Measurements from ENCODE around the gene PPARGC1A. TPM values are rescaled to one million over a fixed set of nuclear protein-coding genes. Genes with fewer than 3 reads are reported as not detected.

Gene PPARGC1A
- total and polyA plus RNA-seq, 2 of the 13 experiments (the other 11 are each of a cell fraction or from before 2014, with no cell fraction given) = 20.7 to 37.3 TPM

GRCh38 chr4:23923141-23923540, 33.3 kb upstream of the PPARGC1A start:
- H2AFZ ChIP-seq (ENCODE audit: low read length) = no peak overlapping the region
- H3K4me3 ChIP-seq (replicated peaks in 1 of 3; ENCODE audit: insufficient read depth in 1 of 3, low read depth in 2 of 3, low read length in 3 of 3) = no peak overlapping the region
- H4K20me1 ChIP-seq (ENCODE audit: insufficient read depth, low read length) = no peaks in the 10 kb centered on the region
- no peak overlapping the region for H3K27ac ChIP-seq (ENCODE audit: extremely low read length, insufficient read depth, low read length)
- intact Hi-C loops (cut with micrococcal nuclease; ENCODE audit: unreplicated experiment) = loop anchor here (2.0 kb wide), 1 partner anchor 148 kb away; no protein-coding TSS in a partner anchor
- no peaks in the 10 kb centered on the region for H3K79me2 ChIP-seq (ENCODE audit: insufficient read depth, low read length)
- DNase-seq (ENCODE audit: low spot score) = no peak
- no peak for ATAC-seq
- no peaks in the 10 kb centered on the region for H3K36me3 ChIP-seq (replicated peaks in 1 of 2; ENCODE audit: control insufficient read depth in 1 of 2, insufficient read depth in 2 of 2, low read length in 2 of 2)
- ChIA-PET CTCF (ENCODE audit: low intra/inter-chr PET ratio, low total read pairs) (no interaction called here), POLR2A (no interaction called here)
- H3K9me3 ChIP-seq (ENCODE audit: low read length) = no peaks in the 10 kb centered on the region
- in situ Hi-C loops (cut with HindIII; ENCODE audit: extremely low pct_ligation_motif_present, low pct_unique_long_range_greater_than_20kb) = no loop called here
- BruUV-seq (replicated peaks) = no TSS peak
- H3K4me1 ChIP-seq (ENCODE audit: insufficient read depth, low read length) = peaks cover 26% of the 10 kb centered on the region
- no peak for FAIRE-seq
- H3K4me2 ChIP-seq (ENCODE audit: low read depth, low read length) = 0 out of 2 replicates have a peak overlapping the region, but pooled peaks have one; percentile 37
- H3K9ac ChIP-seq (ENCODE audit: insufficient read depth, low read depth, low read length) = no peak overlapping the region
- peaks cover 0 to 16% of the 10 kb centered on the region in 2 experiments; a peak in 3 of 5 replicates for H3K27me3 ChIP-seq (ENCODE audit: control insufficient read depth in 1 of 2, insufficient read depth in 2 of 2, low read length in 2 of 2)
- 1% methylated on average over 3 of the region's 3 CpGs for WGBS (ENCODE audit: low lambda C conversion rate)
- TF ChIP-seq CHD4 (IDR thresholded peaks at IDR 0.05; ENCODE audit: borderline replicate concordance, low read length) (no peak), ZNF354B (CRISPR knock-in tag; IDR thresholded peaks at IDR 0.05) (no peak), GMEB1 (CRISPR knock-in tag; IDR thresholded peaks at IDR 0.05; ENCODE audit: borderline replicate concordance) (no peak), ZBTB4 (CRISPR knock-in tag; IDR thresholded peaks at IDR 0.05; ENCODE audit: borderline replicate concordance) (no peak), ZNF574 (CRISPR knock-in tag; IDR thresholded peaks at IDR 0.05) (no peak), KAT8 (CRISPR knock-in tag; IDR thresholded peaks at IDR 0.05) (no peak), ZNF878 (CRISPR knock-in tag; IDR thresholded peaks at IDR 0.05) (no peak), MBD4 (IDR thresholded peaks at IDR 0.05; ENCODE audit: borderline replicate concordance, low read length) (no peak), AHDC1 (CRISPR knock-in tag; IDR thresholded peaks at IDR 0.05; ENCODE audit: borderline replicate concordance) (no peak)

Data from HepG2 (cell line).